H9 (cell line): Measurements from ENCODE around the gene TUT7. TPM values are rescaled to one million over a fixed set of nuclear protein-coding genes. Genes with fewer than 3 reads are reported as not detected.

Experiments
- DNase-seq: peaks from one replicate; pipeline ENCODE4 v3.0.0-alpha.2; 2017
- H2AFZ ChIP-seq: one replicate; pipeline ENCODE4 v1.6.1; 2013; ENCODE audit warnings: mild to moderate bottlenecking, low read length, control low read depth, moderate library complexity
- H2AK5ac ChIP-seq: 2 replicates; pipeline ENCODE4 v1.6.1; 2013; ENCODE audit warnings: low read length, control low read depth, mixed read lengths; ENCODE audit not compliant: insufficient read length
- H2BK120ac ChIP-seq: one replicate; pipeline ENCODE4 v1.6.1; 2013; ENCODE audit warnings: low read depth, mild to moderate bottlenecking, low read length, control low read depth, inconsistent platforms; ENCODE audit not compliant: poor library complexity, severe bottlenecking
- H2BK12ac ChIP-seq: 2 replicates; pipeline ENCODE4 v1.6.1; 2013; ENCODE audit warnings: low read length, control low read depth, mixed read lengths, low read depth; ENCODE audit not compliant: insufficient read length
- H2BK15ac ChIP-seq: 2 replicates; pipeline ENCODE4 v1.6.1; 2013; ENCODE audit warnings: low read depth, low read length, control low read depth
- H2BK20ac ChIP-seq: one replicate; pipeline ENCODE4 v1.6.1; 2013; ENCODE audit warnings: low read depth, mild to moderate bottlenecking, low read length, control low read depth, inconsistent platforms; ENCODE audit not compliant: poor library complexity, severe bottlenecking
- H2BK5ac ChIP-seq: 2 replicates; pipeline ENCODE4 v1.6.1; 2013; ENCODE audit warnings: low read length, control low read depth, mixed read lengths; ENCODE audit not compliant: insufficient read length
- H3K14ac ChIP-seq: 2 replicates; pipeline ENCODE4 v1.6.1; 2013; ENCODE audit warnings: low read length, control low read depth; ENCODE audit not compliant: insufficient read depth
- H3K18ac ChIP-seq: 2 replicates; pipeline ENCODE4 v1.6.1; 2013; ENCODE audit warnings: low read depth, mild to moderate bottlenecking, mixed read lengths, low read length, control low read depth; ENCODE audit not compliant: insufficient read length
- H3K23ac ChIP-seq: 2 replicates; pipeline ENCODE4 v1.6.1; 2013; ENCODE audit warnings: low read length, control low read depth, mixed read lengths, low read depth; ENCODE audit not compliant: insufficient read length
- H3K23me2 ChIP-seq: 2 replicates; pipeline ENCODE4 v1.6.1; 2013; ENCODE audit warnings: low read depth, mild to moderate bottlenecking, mixed read lengths, low read length, control low read depth; ENCODE audit not compliant: insufficient read length, poor library complexity, severe bottlenecking
- H3K27ac ChIP-seq: 2 replicates; pipeline ENCODE4 v1.5.1; 2013; ENCODE audit warnings: low read length, control low read depth, mixed read lengths, low read depth; ENCODE audit not compliant: insufficient read length
- H3K27me3 ChIP-seq: 2 replicates; pipeline ENCODE4 v1.6.1; 2013; ENCODE audit warnings: low read length, control low read depth, inconsistent platforms; ENCODE audit not compliant: insufficient read depth
- H3K4ac ChIP-seq: 2 replicates; pipeline ENCODE4 v1.6.1; 2013; ENCODE audit warnings: low read depth, mild to moderate bottlenecking, control low read depth, inconsistent platforms, low read length, moderate library complexity
- H3K4me1 ChIP-seq: 2 replicates; pipeline ENCODE4 v1.6.1; 2013; ENCODE audit warnings: low read length, control low read depth, inconsistent platforms; ENCODE audit not compliant: insufficient read depth
- H3K4me2 ChIP-seq: 2 replicates; pipeline ENCODE4 v1.6.1; 2013; ENCODE audit warnings: low read length, control low read depth, mixed read lengths; ENCODE audit not compliant: insufficient read length, insufficient read depth
- H3K56ac ChIP-seq: 2 replicates; pipeline ENCODE4 v1.6.1; 2013; ENCODE audit warnings: low read depth, mild to moderate bottlenecking, mixed read lengths, low read length, control low read depth; ENCODE audit not compliant: insufficient read length
- H3K79me1 ChIP-seq: 2 replicates; pipeline ENCODE4 v1.6.1; 2013; ENCODE audit warnings: low read depth, mild to moderate bottlenecking, moderate library complexity, low read length, control low read depth, inconsistent platforms; ENCODE audit not compliant: insufficient read depth, poor library complexity, severe bottlenecking
- H3K79me2 ChIP-seq: 2 replicates; pipeline ENCODE4 v1.6.1; 2013; ENCODE audit warnings: low read length, control low read depth, inconsistent platforms; ENCODE audit not compliant: insufficient read depth
- H3K9ac ChIP-seq: 2 replicates; pipeline ENCODE4 v1.6.1; 2013; ENCODE audit warnings: low read length, control low read depth, mixed read lengths; ENCODE audit not compliant: insufficient read length; ENCODE audit errors: extremely low read depth
- H3K9me3 ChIP-seq: one replicate; pipeline ENCODE4 v1.6.1; 2013; ENCODE audit warnings: low read depth, low read length, inconsistent platforms; ENCODE audit not compliant: control insufficient read depth
- H3T11ph ChIP-seq: one replicate; pipeline ENCODE4 v1.6.1; 2013; ENCODE audit warnings: mild to moderate bottlenecking, low read length, control low read depth, inconsistent platforms
- H4K20me1 ChIP-seq: one replicate; pipeline ENCODE4 v1.6.1; 2013; ENCODE audit not compliant: control insufficient read depth, insufficient read length, insufficient read depth
- H4K5ac ChIP-seq: 2 replicates; pipeline ENCODE4 v1.6.1; 2013; ENCODE audit warnings: low read depth, mild to moderate bottlenecking, mixed read lengths, low read length, control low read depth; ENCODE audit not compliant: insufficient read length
- H4K8ac ChIP-seq: replicated peaks from 2 replicates; pipeline ENCODE4 v1.6.1; 2013; ENCODE audit warnings: low read length, control low read depth, mixed read lengths, low read depth; ENCODE audit not compliant: insufficient read length
- H4K91ac ChIP-seq: 2 replicates; pipeline ENCODE4 v1.6.1; 2013; ENCODE audit warnings: low read depth, mild to moderate bottlenecking, moderate library complexity, mixed read lengths, low read length, control low read depth; ENCODE audit not compliant: insufficient read length
- H3K27ac Mint-ChIP-seq, 3 experiments: 2 replicates in 2 of 3; 3 replicates in 1 of 3; pipeline ENCODE4 v1.8.0; 2020 to 2021; ENCODE audit warnings: mixed read lengths in 3 of 3, mild to moderate bottlenecking in 1 of 3, moderate library complexity in 1 of 3
- H3K27me3 Mint-ChIP-seq: 2 replicates; pipeline ENCODE4 v1.8.0; 2021; ENCODE audit warnings: low read depth, mild to moderate bottlenecking, moderate library complexity, mixed read lengths
- H3K36me3 Mint-ChIP-seq, 3 experiments: 2 replicates in 2 of 3; 3 replicates in 1 of 3; pipeline ENCODE4 v1.8.0; 2020 to 2021; ENCODE audit warnings: low read depth in 3 of 3, mixed read lengths in 3 of 3; ENCODE audit not compliant: insufficient read depth in 1 of 3
- H3K4me1 Mint-ChIP-seq, 2 experiments: 2 replicates each; pipeline ENCODE4 v1.8.0; 2020; ENCODE audit warnings: mixed read lengths in 2 of 2
- H3K4me3 Mint-ChIP-seq, 2 experiments: 2 replicates in 1 of 2; 3 replicates in 1 of 2; pipeline ENCODE4 v1.8.0; 2020 to 2021; ENCODE audit warnings: mild to moderate bottlenecking in 2 of 2, mixed read lengths in 2 of 2, moderate library complexity in 1 of 2
- H3K9me3 Mint-ChIP-seq, 2 experiments: 2 replicates in 1 of 2; 3 replicates in 1 of 2; pipeline ENCODE4 v1.8.0; 2020; ENCODE audit warnings: mild to moderate bottlenecking in 2 of 2, mixed read lengths in 2 of 2, moderate library complexity in 1 of 2
- WGBS: extraction: QIAGEN DNeasy Blood & Tissue Kit; methylation state at CpG from one replicate; pipeline ENCODE4 v1.1.7; 2013; ENCODE audit warnings: missing lambda C conversion rate, low lambda C conversion rate, mixed read lengths; ENCODE audit not compliant: insufficient read length; ENCODE audit errors: extremely low coverage; 5-methylcytosine and 5-hydroxymethylcytosine counted together
- total RNA-seq: library from RNA; stranded (reverse); gene quantifications from 2 replicates; pipeline ENCODE4 v1.2.1, GENCODE V29; 2021
- TF ChIP-seq, protein P1 (sequence below): fragments of 200-600 bp; sonication (generic); conservative IDR thresholded peaks from 3 replicates; pipeline ENCODE4 v1.8.0; 2021; ENCODE audit warnings: antibody characterized with exemption, mild to moderate bottlenecking

TUT7 gene
- total RNA-seq, 1 experiment from 2014 or later: 23.1 TPM

DNA sequence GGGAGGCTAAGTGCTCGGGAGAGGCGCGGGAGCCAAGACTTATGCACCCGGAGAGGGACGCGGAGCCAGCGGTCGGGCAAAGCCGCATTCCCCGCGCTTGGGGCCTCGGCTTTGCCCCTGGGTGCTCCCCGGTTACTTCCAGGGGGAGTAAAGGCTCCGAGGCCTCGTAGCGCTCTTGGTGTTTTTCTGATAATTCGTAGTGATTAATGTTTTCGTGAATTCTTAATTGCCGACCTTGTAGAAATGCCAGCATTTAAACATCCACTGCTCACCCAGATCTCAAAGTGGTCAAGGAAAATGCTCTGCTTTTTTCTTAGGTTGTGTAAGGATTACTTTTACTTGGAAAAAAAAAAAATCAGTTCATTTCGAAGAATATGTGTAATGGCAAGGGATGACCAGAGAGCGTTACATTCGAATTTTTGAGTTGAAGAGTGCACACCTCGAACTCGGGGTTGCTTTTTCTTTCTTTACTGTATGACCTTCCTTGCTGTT, 654 bp upstream of the TUT7 start:
- Mint-ChIP-seq H3K27ac (peak overlapping the region in 2 of 3 experiments; percentile 70 to 95; a peak in 4 of 7 replicates), H3K4me1 (peaks cover 19 to 33% of the 10 kb centered on the region in 2 experiments), H3K9me3 (no peaks in the 10 kb centered on the region), H3K27me3 (peaks cover 9% of the 10 kb centered on the region), H3K36me3 (peaks cover 2 to 17% (median 15%) of the 10 kb centered on the region in 3 experiments; a peak in 5 of 7 replicates), H3K4me3 (peak overlapping the region; percentile 92 to 96)
- Histone ChIP-seq H3K14ac (peak overlapping the region; percentile 66; the same call in 1 of the 2 replicates), H3K23ac (no peak overlapping the region), H2BK120ac (no peak overlapping the region), H3K4me2 (peak overlapping the region; percentile 66), H2AK5ac (no peak overlapping the region), H3K27ac (no peak overlapping the region), H3K79me2 (peaks cover 6% of the 10 kb centered on the region; the same call in 1 of the 2 replicates), H3K18ac (no peak overlapping the region), H2BK20ac (no peak overlapping the region), H3T11ph (no peak overlapping the region), H4K8ac (no peak overlapping the region), H2BK12ac (no peak overlapping the region), H3K9ac (peak overlapping the region; percentile 53), H4K91ac (no peak overlapping the region), H3K9me3 (no peaks in the 10 kb centered on the region), H3K23me2 (peaks cover 4% of the 10 kb centered on the region), H4K5ac (no peak overlapping the region), H3K56ac (no peak overlapping the region), H2BK15ac (no peak overlapping the region), H3K4me1 (peaks cover 3% of the 10 kb centered on the region; the same call in 1 of the 2 replicates), H2BK5ac (no peak overlapping the region), H4K20me1 (no peaks in the 10 kb centered on the region), H3K27me3 (no peaks in the 10 kb centered on the region), H2AFZ (no peak overlapping the region), H3K79me1 (peaks cover 3% of the 10 kb centered on the region), H3K4ac (no peak overlapping the region)
- WGBS: no CpG with 5 or more reads among the region's 24 CpGs
- no peak for DNase-seq
- TF ChIP-seq, protein P1, sequence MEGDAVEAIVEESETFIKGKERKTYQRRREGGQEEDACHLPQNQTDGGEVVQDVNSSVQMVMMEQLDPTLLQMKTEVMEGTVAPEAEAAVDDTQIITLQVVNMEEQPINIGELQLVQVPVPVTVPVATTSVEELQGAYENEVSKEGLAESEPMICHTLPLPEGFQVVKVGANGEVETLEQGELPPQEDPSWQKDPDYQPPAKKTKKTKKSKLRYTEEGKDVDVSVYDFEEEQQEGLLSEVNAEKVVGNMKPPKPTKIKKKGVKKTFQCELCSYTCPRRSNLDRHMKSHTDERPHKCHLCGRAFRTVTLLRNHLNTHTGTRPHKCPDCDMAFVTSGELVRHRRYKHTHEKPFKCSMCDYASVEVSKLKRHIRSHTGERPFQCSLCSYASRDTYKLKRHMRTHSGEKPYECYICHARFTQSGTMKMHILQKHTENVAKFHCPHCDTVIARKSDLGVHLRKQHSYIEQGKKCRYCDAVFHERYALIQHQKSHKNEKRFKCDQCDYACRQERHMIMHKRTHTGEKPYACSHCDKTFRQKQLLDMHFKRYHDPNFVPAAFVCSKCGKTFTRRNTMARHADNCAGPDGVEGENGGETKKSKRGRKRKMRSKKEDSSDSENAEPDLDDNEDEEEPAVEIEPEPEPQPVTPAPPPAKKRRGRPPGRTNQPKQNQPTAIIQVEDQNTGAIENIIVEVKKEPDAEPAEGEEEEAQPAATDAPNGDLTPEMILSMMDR: no peak
